GM18519 (cell line): ENCODE results near the gene ASGR1.
"Not testable (repeated sequence)": the region's sequence is repeated elsewhere in the genome, so short reads cannot be mapped to it uniquely, and the experiment has no call there.

Experiments used
- ATAC-seq: cut with Tn5 transposase; IDR thresholded peaks from one replicate; pipeline ENCODE4 v1.9.1; 2021; ENCODE audit warnings: mild to moderate bottlenecking, moderate library complexity; ENCODE audit not compliant: unreplicated experiment, low FRiP score

The ASGR1 gene

GRCh38 chr17:7168841-7169564 is 10.2 kb downstream of the ASGR1 start:
- not testable (repeated sequence) for ATAC-seq

GRCh38 chr17:7167832-7168231 is 11.3 kb downstream of the ASGR1 start:
- ATAC-seq, result no peak

- no peak for ATAC-seq
Measured at GRCh38 chr17:7166873-7167272, 12.3 kb downstream of the ASGR1 start.

- not testable (repeated sequence) for ATAC-seq
Measured at GRCh38 chr17:7159571-7159970, 19.6 kb downstream of the ASGR1 start.

- not testable (repeated sequence) for ATAC-seq
Measured at GRCh38 chr17:7158424-7158823, 20.7 kb downstream of the ASGR1 start.

- ATAC-seq, result no peak
Measured at GRCh38 chr17:7156342-7156940, 22.7 kb downstream of the ASGR1 start.

- ATAC-seq, result no peak
Measured at GRCh38 chr17:7147772-7148171, 31.4 kb downstream of the ASGR1 start.

GRCh38 chr17:7146115-7146514 is 33.1 kb downstream of the ASGR1 start:
- no peak for ATAC-seq

- no peak for ATAC-seq
Measured at GRCh38 chr17:7144213-7144612, 35.0 kb downstream of the ASGR1 start.

- no peak for ATAC-seq
Measured at GRCh38 chr17:7141824-7142223, 37.3 kb downstream of the ASGR1 start.

- no peak for ATAC-seq
Measured at GRCh38 chr17:7139400-7139799, 39.8 kb downstream of the ASGR1 start.

GRCh38 chr17:7138800-7139381 is 40.3 kb downstream of the ASGR1 start:
- ATAC-seq, result no peak

- no peak for ATAC-seq
Measured at GRCh38 chr17:7137171-7137943, 41.8 kb downstream of the ASGR1 start.

- no peak for ATAC-seq
Measured at GRCh38 chr17:7136266-7136877, 42.8 kb downstream of the ASGR1 start.

GRCh38 chr17:7133916-7134315 is 45.3 kb downstream of the ASGR1 start:
- no peak for ATAC-seq

- ATAC-seq, result no peak
Measured at GRCh38 chr17:7133424-7133823, 45.7 kb downstream of the ASGR1 start.

GRCh38 chr17:7132511-7133094 is 46.6 kb downstream of the ASGR1 start:
- ATAC-seq, result no peak

- no peak for ATAC-seq
Measured at GRCh38 chr17:7131423-7131791, 47.8 kb downstream of the ASGR1 start.

GRCh38 chr17:7130621-7131422 is 48.3 kb downstream of the ASGR1 start:
- no peak for ATAC-seq

- ATAC-seq, result no peak
Measured at GRCh38 chr17:7129311-7129710, 49.9 kb downstream of the ASGR1 start.
